Mesothelial cell of epicardium (in vitro differentiated cells): ENCODE data around the gene HOXA2. TPM values are rescaled to one million over a fixed set of nuclear protein-coding genes. Genes with fewer than 3 reads are reported as not detected.

Experiments used
- DNase-seq, 2 experiments: peaks; one replicate each; pipeline ENCODE4 v3.0.0; 2021; ENCODE audit warnings: low spot score in 2 of 2; ENCODE audit not compliant: unreplicated experiment in 2 of 2
- H3K27ac Mint-ChIP-seq: 2 replicates; pipeline ENCODE4 v1.8.0; 2021; ENCODE audit warnings: mixed read lengths
- H3K27me3 Mint-ChIP-seq: 2 replicates; pipeline ENCODE4 v1.8.0; 2021; ENCODE audit warnings: low read depth, mixed read lengths
- H3K36me3 Mint-ChIP-seq: 2 replicates; pipeline ENCODE4 v1.8.0; 2021; ENCODE audit warnings: mixed read lengths
- H3K4me1 Mint-ChIP-seq: 2 replicates; pipeline ENCODE4 v1.8.0; 2021; ENCODE audit warnings: mixed read lengths
- H3K4me3 Mint-ChIP-seq: 2 replicates; pipeline ENCODE4 v1.8.0; 2021; ENCODE audit warnings: mild to moderate bottlenecking, moderate library complexity, mixed read lengths
- H3K9me3 Mint-ChIP-seq: 2 replicates; pipeline ENCODE4 v1.8.0; 2021; ENCODE audit warnings: mixed read lengths
- total RNA-seq: library from RNA; stranded (reverse); gene quantifications from 3 replicates; pipeline ENCODE4 v1.2.1, GENCODE V29; 2021
- TF ChIP-seq, protein P1 (sequence below): fragments of 200-600 bp; sonication (generic); IDR thresholded peaks from one replicate; pipeline ENCODE4 v1.5.0; 2021; ENCODE audit warnings: antibody characterized with exemption; ENCODE audit not compliant: unreplicated experiment

The HOXA2 gene
- total RNA-seq, 1 donor from 2014 or later: 33.9 TPM

DNA sequence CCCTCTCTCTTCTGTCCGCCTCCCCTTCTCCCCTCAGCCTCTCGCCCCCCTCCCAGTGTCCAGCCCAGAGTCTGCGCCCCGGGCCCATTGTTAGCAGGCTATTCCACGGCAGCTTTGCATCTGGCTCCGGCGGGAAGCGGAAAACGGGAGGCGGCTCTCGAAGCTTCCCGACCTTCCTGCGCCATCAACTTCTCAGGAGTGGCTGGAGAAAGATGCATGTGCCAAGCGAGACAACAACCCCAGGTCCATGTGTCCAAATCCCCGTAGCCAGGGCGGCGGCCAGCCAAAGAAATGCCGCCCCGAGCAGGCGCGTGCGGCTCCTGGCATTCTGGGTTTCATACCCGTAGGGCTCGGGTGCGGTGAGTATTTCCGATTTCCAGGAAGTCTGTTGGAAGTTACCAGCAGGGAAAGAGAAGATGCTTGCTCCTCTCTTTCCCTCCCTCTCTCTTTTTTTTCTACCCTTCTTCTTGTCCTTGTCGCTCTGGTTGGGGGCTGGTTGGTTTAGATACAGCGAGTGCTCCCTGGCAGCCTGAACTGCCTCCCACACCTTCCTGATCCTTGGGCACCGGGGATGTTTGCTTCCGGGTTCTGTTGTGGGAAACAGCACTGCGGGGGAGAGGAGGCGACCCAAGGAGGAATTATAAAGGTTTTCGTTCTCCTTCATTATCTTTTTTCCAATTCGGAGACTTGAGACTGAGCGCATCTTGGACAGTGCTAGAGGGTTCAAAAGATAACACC lies 1.2 kb upstream of the HOXA2 start:
- no peak for DNase-seq
- H3K27me3 Mint-ChIP-seq: no peaks in the 10 kb centered on the region
- H3K9me3 Mint-ChIP-seq: no peaks in the 10 kb centered on the region
- H3K27ac Mint-ChIP-seq: peak overlapping the region; percentile 100
- H3K36me3 Mint-ChIP-seq: peaks cover 20% of the 10 kb centered on the region
- peaks cover 93% of the 10 kb centered on the region for H3K4me1 Mint-ChIP-seq
- TF ChIP-seq, protein P1, sequence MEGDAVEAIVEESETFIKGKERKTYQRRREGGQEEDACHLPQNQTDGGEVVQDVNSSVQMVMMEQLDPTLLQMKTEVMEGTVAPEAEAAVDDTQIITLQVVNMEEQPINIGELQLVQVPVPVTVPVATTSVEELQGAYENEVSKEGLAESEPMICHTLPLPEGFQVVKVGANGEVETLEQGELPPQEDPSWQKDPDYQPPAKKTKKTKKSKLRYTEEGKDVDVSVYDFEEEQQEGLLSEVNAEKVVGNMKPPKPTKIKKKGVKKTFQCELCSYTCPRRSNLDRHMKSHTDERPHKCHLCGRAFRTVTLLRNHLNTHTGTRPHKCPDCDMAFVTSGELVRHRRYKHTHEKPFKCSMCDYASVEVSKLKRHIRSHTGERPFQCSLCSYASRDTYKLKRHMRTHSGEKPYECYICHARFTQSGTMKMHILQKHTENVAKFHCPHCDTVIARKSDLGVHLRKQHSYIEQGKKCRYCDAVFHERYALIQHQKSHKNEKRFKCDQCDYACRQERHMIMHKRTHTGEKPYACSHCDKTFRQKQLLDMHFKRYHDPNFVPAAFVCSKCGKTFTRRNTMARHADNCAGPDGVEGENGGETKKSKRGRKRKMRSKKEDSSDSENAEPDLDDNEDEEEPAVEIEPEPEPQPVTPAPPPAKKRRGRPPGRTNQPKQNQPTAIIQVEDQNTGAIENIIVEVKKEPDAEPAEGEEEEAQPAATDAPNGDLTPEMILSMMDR: no peak
- peak overlapping the region; percentile 98 for H3K4me3 Mint-ChIP-seq

- peak in 1 of 2 experiments; percentile 72 for DNase-seq
- H3K36me3 Mint-ChIP-seq: peaks cover 16% of the 10 kb centered on the region
- no peaks in the 10 kb centered on the region for H3K9me3 Mint-ChIP-seq
- peak overlapping the region; percentile 100 for H3K27ac Mint-ChIP-seq
- TF ChIP-seq, protein P1: no peak
- peaks cover 81% of the 10 kb centered on the region for H3K4me1 Mint-ChIP-seq
- H3K4me3 Mint-ChIP-seq: peak overlapping the region; percentile 98
- H3K27me3 Mint-ChIP-seq: no peaks in the 10 kb centered on the region
Observed at GRCh38 chr7:27101957-27102580, 414 bp downstream of the HOXA2 start.

GRCh38 chr7:27101171-27101956 lies 1.1 kb downstream of the HOXA2 start:
- H3K27ac Mint-ChIP-seq: peak overlapping the region; percentile 100
- no peaks in the 10 kb centered on the region for H3K9me3 Mint-ChIP-seq
- TF ChIP-seq, protein P1: no peak
- H3K4me1 Mint-ChIP-seq: peaks cover 76% of the 10 kb centered on the region
- peaks cover 16% of the 10 kb centered on the region for H3K36me3 Mint-ChIP-seq
- H3K27me3 Mint-ChIP-seq: no peaks in the 10 kb centered on the region
- DNase-seq: peak in 1 of 2 experiments; percentile 61
- peak overlapping the region; percentile 98 for H3K4me3 Mint-ChIP-seq

DNA sequence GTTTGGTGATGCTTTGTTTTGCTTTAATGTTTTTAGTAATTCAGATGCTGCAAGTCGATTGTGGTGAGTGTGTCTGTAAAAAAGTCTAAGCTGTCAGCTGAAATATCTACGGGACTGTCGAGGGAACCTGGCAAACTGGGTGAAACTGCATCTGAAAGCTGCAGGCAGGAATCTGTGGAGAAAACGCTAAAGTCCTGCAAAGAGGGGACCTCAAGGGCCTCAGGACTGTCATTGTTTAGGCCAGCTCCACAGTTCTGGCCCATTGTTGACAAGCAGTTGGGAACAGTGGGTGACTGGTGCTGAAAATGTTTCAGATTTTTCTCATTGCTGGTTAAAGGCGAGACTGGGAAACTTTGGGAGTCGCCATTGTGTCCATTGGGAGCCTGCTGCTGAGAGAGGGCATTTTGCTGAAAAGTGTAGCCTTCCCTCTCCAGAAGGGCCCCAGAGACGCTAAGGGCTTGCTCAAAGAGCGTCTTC lies 1.8 kb downstream of the HOXA2 start:
- Mint-ChIP-seq H3K9me3 (no peaks in the 10 kb centered on the region), H3K27me3 (no peaks in the 10 kb centered on the region), H3K36me3 (peaks cover 16% of the 10 kb centered on the region), H3K4me3 (peak overlapping the region; percentile 98), H3K4me1 (peaks cover 70% of the 10 kb centered on the region), H3K27ac (peak overlapping the region; percentile 100)
- TF ChIP-seq, protein P1: no peak
- DNase-seq: no peak

DNA sequence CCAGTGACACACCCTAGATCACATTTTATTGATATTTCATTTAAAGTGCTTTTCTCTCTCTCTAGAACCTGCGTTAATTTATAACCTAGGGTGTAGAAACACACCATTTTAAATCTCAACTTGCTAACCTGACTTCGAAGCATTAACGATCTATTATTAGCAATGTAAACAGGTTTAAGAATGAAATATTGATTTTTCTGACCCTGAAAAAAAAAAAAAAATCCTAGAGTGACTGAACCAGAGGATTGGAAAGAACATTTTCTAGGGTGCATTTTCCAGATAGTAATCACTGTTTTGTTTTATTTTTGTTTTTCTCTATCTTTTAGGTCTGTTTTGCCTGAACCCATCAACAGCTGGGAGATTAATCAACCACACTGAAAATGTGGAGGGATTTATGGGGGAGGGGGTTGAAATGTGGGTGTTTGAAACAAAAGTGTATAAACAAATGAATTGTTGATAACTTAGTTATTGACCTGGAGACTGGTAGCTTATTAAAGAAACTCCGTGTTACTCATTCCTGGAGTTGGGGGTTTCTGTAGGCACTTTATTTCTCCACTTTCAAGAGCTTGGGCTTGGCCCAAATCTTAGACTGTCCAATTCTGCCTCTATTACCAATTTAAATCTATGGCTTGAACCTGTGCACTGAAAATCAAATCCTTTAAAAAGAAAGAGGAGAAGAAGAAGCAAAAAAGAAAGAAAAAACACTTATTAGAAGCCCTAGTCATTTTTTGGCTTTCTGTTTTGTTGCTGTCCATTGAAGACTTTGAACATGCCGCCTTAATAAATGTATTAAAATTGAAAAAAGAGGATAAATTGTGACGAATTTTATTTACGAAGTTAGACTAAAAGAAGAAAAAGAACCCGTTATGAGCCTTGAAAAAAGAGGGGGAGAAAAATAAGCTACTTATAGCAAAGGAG lies 2.8 kb downstream of the HOXA2 start:
- no peaks in the 10 kb centered on the region for H3K27me3 Mint-ChIP-seq
- H3K36me3 Mint-ChIP-seq: peaks cover 16% of the 10 kb centered on the region
- TF ChIP-seq, protein P1: no peak
- peaks cover 65% of the 10 kb centered on the region for H3K4me1 Mint-ChIP-seq
- peak overlapping the region; percentile 100 for H3K27ac Mint-ChIP-seq
- no peak for DNase-seq
- H3K9me3 Mint-ChIP-seq: no peaks in the 10 kb centered on the region
- H3K4me3 Mint-ChIP-seq: peak overlapping the region; percentile 98
